ENCODE results near the gene NFYC. TPM values are rescaled to one million over a fixed set of nuclear protein-coding genes. Genes with fewer than 3 reads are reported as not detected.

The NFYC gene
- polyA plus RNA-seq, 1 experiment, result 37.9 TPM

GRCh38 chr1:40789661-40790430 is 98.3 kb downstream of the NFYC start:
- ChIA-PET POLR2A (no interaction called here), CTCF (interaction anchor here (1.0 kb wide), 1 partner anchor 17 kb away, joined by 3 read pairs; no protein-coding TSS in a partner anchor)
- no peak for TF ChIP-seq CTCF (IDR thresholded peaks at IDR 0.05; ENCODE audit: low read depth, low read length)
- no peak for DNase-seq (ENCODE audit: low read depth, low spot score)
- Histone ChIP-seq H3K27ac (ENCODE audit: low read depth, low read length) (no peak overlapping the region), H3K27me3 (ENCODE audit: control insufficient read depth, insufficient read depth, low read length) (peaks cover 61% of the 10 kb centered on the region), H3K9me3 (ENCODE audit: control insufficient read depth, insufficient read depth, low read length) (no peaks in the 10 kb centered on the region; the same call in 1 of the 2 replicates), H3K4me3 (ENCODE audit: low read depth, low read length) (no peak overlapping the region)

GRCh38 chr1:40792036-40792435 is 100.5 kb downstream of the NFYC start:
- H3K9me3 ChIP-seq (ENCODE audit: control insufficient read depth, insufficient read depth, low read length), result no peaks in the 10 kb centered on the region; the same call in 1 of the 2 replicates
- H3K27ac ChIP-seq (ENCODE audit: low read depth, low read length), result no peak overlapping the region
- no peak for DNase-seq (ENCODE audit: low read depth, low spot score)
- no peak for TF ChIP-seq CTCF (IDR thresholded peaks at IDR 0.05; ENCODE audit: low read depth, low read length)
- CTCF ChIA-PET, result interaction anchor here (1.1 kb wide), 1 partner anchor 17 kb away, joined by 3 read pairs; no protein-coding TSS in a partner anchor
- peaks cover 57% of the 10 kb centered on the region for H3K27me3 ChIP-seq (ENCODE audit: control insufficient read depth, insufficient read depth, low read length)
- H3K4me3 ChIP-seq (ENCODE audit: low read depth, low read length), result no peak overlapping the region
- POLR2A ChIA-PET, result no interaction called here

- no peak for TF ChIP-seq CTCF (IDR thresholded peaks at IDR 0.05; ENCODE audit: low read depth, low read length)
- POLR2A ChIA-PET, result no interaction called here
- CTCF ChIA-PET, result no interaction called here
Observed at GRCh38 chr1:40793617-40794016, 102.1 kb downstream of the NFYC start.

GRCh38 chr1:40794048-40794447 is 102.5 kb downstream of the NFYC start:
- Histone ChIP-seq H3K4me3 (ENCODE audit: low read depth, low read length) (no peak overlapping the region), H3K27me3 (ENCODE audit: control insufficient read depth, insufficient read depth, low read length) (peaks cover 47% of the 10 kb centered on the region), H3K9me3 (ENCODE audit: control insufficient read depth, insufficient read depth, low read length) (no peaks in the 10 kb centered on the region; the same call in 1 of the 2 replicates), H3K27ac (ENCODE audit: low read depth, low read length) (no peak overlapping the region)
- no peak for DNase-seq (ENCODE audit: low read depth, low spot score)
- no peak for TF ChIP-seq CTCF (IDR thresholded peaks at IDR 0.05; ENCODE audit: low read depth, low read length)
- ChIA-PET POLR2A (no interaction called here), CTCF (no interaction called here)

More at GRCh38 chr1:40793617-40794016, 102.1 kb downstream of the NFYC start:
- peaks cover 51% of the 10 kb centered on the region for H3K27me3 ChIP-seq (ENCODE audit: control insufficient read depth, insufficient read depth, low read length)
- H3K27ac ChIP-seq (ENCODE audit: low read depth, low read length), result no peak overlapping the region
- DNase-seq (ENCODE audit: low read depth, low spot score), result no peak
- H3K9me3 ChIP-seq (ENCODE audit: control insufficient read depth, insufficient read depth, low read length), result no peaks in the 10 kb centered on the region; the same call in 1 of the 2 replicates
- no peak overlapping the region for H3K4me3 ChIP-seq (ENCODE audit: low read depth, low read length)

GRCh38 chr1:40794974-40795715 is 103.6 kb downstream of the NFYC start:
- no peak overlapping the region for H3K27ac ChIP-seq (ENCODE audit: low read depth, low read length)
- no peak for TF ChIP-seq CTCF (IDR thresholded peaks at IDR 0.05; ENCODE audit: low read depth, low read length)
- H3K27me3 ChIP-seq (ENCODE audit: control insufficient read depth, insufficient read depth, low read length), result peaks cover 42% of the 10 kb centered on the region
- DNase-seq (ENCODE audit: low read depth, low spot score), result no peak
- POLR2A ChIA-PET, result no interaction called here
- CTCF ChIA-PET, result interaction anchor here (0.7 to 0.9 kb wide), 3 partner anchors 15 to 108 kb away, joined by 3 to 9 read pairs (median 4); no protein-coding TSS in a partner anchor
- H3K9me3 ChIP-seq (ENCODE audit: control insufficient read depth, insufficient read depth, low read length), result no peaks in the 10 kb centered on the region
- H3K4me3 ChIP-seq (ENCODE audit: low read depth, low read length), result no peak overlapping the region

Measured in AG04450 (cell line).